Uterus (tissue), 4 donors: ENCODE measurements around the gene ZNF426. TPM values are rescaled to one million over a fixed set of nuclear protein-coding genes. Genes with fewer than 3 reads are reported as not detected.
"Not testable (repeated sequence)": the region's sequence is repeated elsewhere in the genome, so short reads cannot be mapped to it uniquely, and the experiment has no call there.

ENCODE experiments used
- DNase-seq, 2 donors: peaks; one replicate each; pipeline ENCODE4 v3.0.0-alpha.2; 2019 to 2020
- H3K27ac ChIP-seq, 2 donors: fragments of 200-600 bp; sonication (generic); 1 replicate in 1 of 2; 2 replicates in 1 of 2; pipeline ENCODE4 v1.5.1; 2016 to 2018
- H3K27me3 ChIP-seq, 2 donors: fragments of 200-600 bp; sonication (generic); one replicate each; pipeline ENCODE4 v1.5.1; 2018 to 2019; ENCODE audit warnings: control low read depth in 1 of 2
- H3K36me3 ChIP-seq, 2 donors: fragments of 200-600 bp; sonication (generic); one replicate each; pipeline ENCODE4 v1.5.1; 2019; ENCODE audit warnings: control low read depth in 1 of 2
- H3K4me1 ChIP-seq, 2 donors: fragments of 200-600 bp; sonication (generic); one replicate each; pipeline ENCODE4 v1.5.1; 2018 to 2019; ENCODE audit warnings: control low read depth in 1 of 2
- H3K4me3 ChIP-seq, 2 donors: fragments of 200-600 bp; sonication (generic); 1 replicate in 1 of 2; 2 replicates in 1 of 2; pipeline ENCODE4 v1.5.1; 2018 to 2019; ENCODE audit warnings: mild to moderate bottlenecking in 1 of 2
- H3K9me3 ChIP-seq, 2 donors: fragments of 200-600 bp; sonication (generic); one replicate each; pipeline ENCODE4 v1.5.1; 2019; ENCODE audit warnings: control low read depth in 1 of 2
- POLR2A ChIP-seq, 2 donors: fragments of 450-650 bp; IDR thresholded peaks; one replicate each; pipeline ENCODE4 v1.6.1; 2016; ENCODE audit warnings: antibody characterized with exemption in 2 of 2, mild to moderate bottlenecking in 1 of 2, moderate library complexity in 1 of 2
- intact Hi-C: fragments of 100-400 bp; cut with DNase I; formaldehyde crosslinking; loops from one replicate; pipeline ENCODE4 v1.15.1; 2023; ENCODE audit warnings: low total_unique reads
- total RNA-seq, 4 donors: library from RNA; depleted of rRNA in 3 of 4; stranded (reverse); fragments of >200 nt in 3 of 4; gene quantifications; one replicate each; pipeline versions ENCODE4 v1.1.0 to v1.2.4, GENCODE V29; 2014 to 2023
- TF ChIP-seq, protein P1 (sequence below), 4 experiments: fragments of 200-600 bp in 2 of 4; fragments of 450-650 bp in 2 of 4; sonication (generic) in 2 of 4; IDR thresholded peaks; one replicate each; pipeline ENCODE4 v1.5.1; 2016 to 2019; ENCODE audit warnings: antibody characterized with exemption in 4 of 4, mild to moderate bottlenecking in 2 of 4, moderate library complexity in 1 of 4
- donor health status: DM: yes; HTN: yes; CAD: no.

The ZNF426 gene
- total RNA-seq, 4 donors from 2014 or later, result 5.1 to 47.0 (median 27.0) TPM

- H3K4me1 ChIP-seq, H3K36me3 ChIP-seq, DNase-seq, H3K27me3 ChIP-seq, intact Hi-C loops: not testable (repeated sequence)
- Histone ChIP-seq H3K9me3 (peaks cover 0 to 13% of the 10 kb centered on the region in 2 donors), H3K4me3 (peak overlapping the region; percentile 56 to 60), H3K27ac (peak overlapping the region; percentile 82 to 92)
These were observed 756 bp upstream of the ZNF426 start for GRCh38 chr19:9539201-9539600.

DNA sequence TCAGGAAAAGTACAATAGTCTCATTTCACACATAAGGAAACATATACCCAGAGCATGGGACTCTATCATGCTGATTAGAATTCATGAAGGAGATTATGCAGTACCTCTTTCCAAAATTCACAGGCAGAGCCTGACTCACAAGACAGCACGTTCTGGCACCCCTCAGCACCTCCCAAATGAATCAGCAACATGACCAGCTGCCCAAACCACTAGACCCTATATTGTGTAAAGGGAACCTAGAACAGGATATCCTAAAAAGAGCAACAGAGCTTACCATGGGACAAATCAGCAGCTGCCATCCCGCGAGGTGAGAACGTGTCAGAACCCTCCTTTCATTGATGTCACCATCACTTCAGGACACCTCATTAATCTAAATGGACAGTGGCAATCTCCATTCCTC lies 2.5 kb downstream of the ZNF426 start:
- H3K4me3 ChIP-seq, result no peak overlapping the region
- no peaks in the 10 kb centered on the region for H3K27me3 ChIP-seq
- TF ChIP-seq, protein P1, sequence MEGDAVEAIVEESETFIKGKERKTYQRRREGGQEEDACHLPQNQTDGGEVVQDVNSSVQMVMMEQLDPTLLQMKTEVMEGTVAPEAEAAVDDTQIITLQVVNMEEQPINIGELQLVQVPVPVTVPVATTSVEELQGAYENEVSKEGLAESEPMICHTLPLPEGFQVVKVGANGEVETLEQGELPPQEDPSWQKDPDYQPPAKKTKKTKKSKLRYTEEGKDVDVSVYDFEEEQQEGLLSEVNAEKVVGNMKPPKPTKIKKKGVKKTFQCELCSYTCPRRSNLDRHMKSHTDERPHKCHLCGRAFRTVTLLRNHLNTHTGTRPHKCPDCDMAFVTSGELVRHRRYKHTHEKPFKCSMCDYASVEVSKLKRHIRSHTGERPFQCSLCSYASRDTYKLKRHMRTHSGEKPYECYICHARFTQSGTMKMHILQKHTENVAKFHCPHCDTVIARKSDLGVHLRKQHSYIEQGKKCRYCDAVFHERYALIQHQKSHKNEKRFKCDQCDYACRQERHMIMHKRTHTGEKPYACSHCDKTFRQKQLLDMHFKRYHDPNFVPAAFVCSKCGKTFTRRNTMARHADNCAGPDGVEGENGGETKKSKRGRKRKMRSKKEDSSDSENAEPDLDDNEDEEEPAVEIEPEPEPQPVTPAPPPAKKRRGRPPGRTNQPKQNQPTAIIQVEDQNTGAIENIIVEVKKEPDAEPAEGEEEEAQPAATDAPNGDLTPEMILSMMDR (IDR thresholded peaks at IDR 0.05), result no peak
- TF ChIP-seq POLR2A (IDR thresholded peaks at IDR 0.05), result no peak
- no peaks in the 10 kb centered on the region for H3K4me1 ChIP-seq
- H3K9me3 ChIP-seq, result peaks cover 0 to 46% of the 10 kb centered on the region in 2 donors
- H3K36me3 ChIP-seq, result peaks cover 0 to 3% of the 10 kb centered on the region in 2 donors
- DNase-seq, result no peak
- H3K27ac ChIP-seq, result no peak overlapping the region
- intact Hi-C loops, result no loop called here

DNA sequence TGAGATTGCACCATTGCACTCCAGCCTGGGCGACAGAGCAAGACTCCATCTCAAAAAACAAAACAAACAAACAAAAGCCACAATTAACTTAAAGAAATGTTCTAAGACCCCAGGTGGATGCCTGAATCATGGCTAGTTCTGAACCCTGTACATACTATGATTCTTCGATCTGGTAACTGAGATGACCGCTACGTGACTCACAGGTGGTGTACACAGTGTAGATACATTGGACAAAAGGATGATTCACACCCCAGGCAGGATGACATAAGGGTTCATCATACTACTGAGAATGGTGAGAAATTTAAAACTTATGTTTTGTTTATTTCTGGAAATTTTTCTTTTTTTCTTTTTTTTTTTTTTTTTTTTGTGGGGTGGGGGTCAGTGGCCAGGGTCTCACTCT lies 6.5 kb downstream of the ZNF426 start:
- TF ChIP-seq POLR2A (IDR thresholded peaks at IDR 0.05), result no peak
- TF ChIP-seq, protein P1 (IDR thresholded peaks at IDR 0.05), result no peak
- H3K36me3 ChIP-seq, result peaks cover 0 to 6% of the 10 kb centered on the region in 2 donors
- H3K4me3 ChIP-seq, result no peak overlapping the region
- DNase-seq, result no peak
- peaks cover 13 to 86% of the 10 kb centered on the region in 2 donors for H3K9me3 ChIP-seq
- intact Hi-C loops, result no loop called here
- no peaks in the 10 kb centered on the region for H3K27me3 ChIP-seq
- H3K4me1 ChIP-seq, result no peaks in the 10 kb centered on the region
- no peak overlapping the region for H3K27ac ChIP-seq

- Histone ChIP-seq H3K27ac (no peak overlapping the region), H3K27me3 (no peaks in the 10 kb centered on the region), H3K9me3 (peaks cover 13 to 96% of the 10 kb centered on the region in 2 donors), H3K36me3 (peaks cover 0 to 6% of the 10 kb centered on the region in 2 donors), H3K4me1 (no peaks in the 10 kb centered on the region), H3K4me3 (no peak overlapping the region)
- no peak for DNase-seq
- TF ChIP-seq, protein P1 (IDR thresholded peaks at IDR 0.05), result no peak
- intact Hi-C loops, result no loop called here
These were observed 9.6 kb downstream of the ZNF426 start for GRCh38 chr19:9528757-9529336.

- TF ChIP-seq, protein P1 (IDR thresholded peaks at IDR 0.05), result no peak
- TF ChIP-seq POLR2A (IDR thresholded peaks at IDR 0.05), result no peak
- intact Hi-C loops, result no loop called here
- Histone ChIP-seq H3K4me3 (no peak overlapping the region), H3K4me1 (no peaks in the 10 kb centered on the region), H3K27me3 (no peaks in the 10 kb centered on the region), H3K27ac (no peak overlapping the region), H3K9me3 (peaks cover 2 to 78% of the 10 kb centered on the region in 2 donors), H3K36me3 (peaks cover 0 to 3% of the 10 kb centered on the region in 2 donors)
- DNase-seq, result no peak
These were observed 14.5 kb downstream of the ZNF426 start for GRCh38 chr19:9523885-9524474.
